Activated CD4-positive, alpha-beta T cell treated with anti-CD3 and anti-CD28 coated beads, Interleukin-2, amount 50 U/mL, for 4 hours (primary cell): ENCODE data around the gene LRRC59.
A peak's percentile ranks its signal among the peaks of the same experiment; 100 is the strongest.

ENCODE experiments used
- DNase-seq, 2 experiments: peaks; one replicate each; pipeline ENCODE4 v3.0.0-alpha.2; 2020

LRRC59 gene

GRCh38 chr17:50360486-50361115, 36.7 kb downstream of the LRRC59 start:
- DNase-seq, result no peak

GRCh38 chr17:50359998-50360461, 37.3 kb downstream of the LRRC59 start:
- no peak for DNase-seq

- DNase-seq, result no peak
Measured at GRCh38 chr17:50359005-50359699, 38.2 kb downstream of the LRRC59 start.

GRCh38 chr17:50358177-50358576, 39.1 kb downstream of the LRRC59 start:
- no peak for DNase-seq

- no peak for DNase-seq
Measured at GRCh38 chr17:50356892-50357510, 40.3 kb downstream of the LRRC59 start.

GRCh38 chr17:50356418-50356817, 40.9 kb downstream of the LRRC59 start:
- no peak for DNase-seq

- no peak for DNase-seq
Measured at GRCh38 chr17:50355701-50356341, 41.5 kb downstream of the LRRC59 start.

- no peak for DNase-seq
Measured at GRCh38 chr17:50355336-50355700, 42.0 kb downstream of the LRRC59 start.

GRCh38 chr17:50354776-50355175, 42.5 kb downstream of the LRRC59 start:
- DNase-seq, result no peak

GRCh38 chr17:50354198-50354597, 43.1 kb downstream of the LRRC59 start:
- no peak for DNase-seq

GRCh38 chr17:50353600-50354195, 43.6 kb downstream of the LRRC59 start:
- no peak for DNase-seq

- no peak for DNase-seq
Measured at GRCh38 chr17:50352693-50353599, 44.4 kb downstream of the LRRC59 start.

- no peak for DNase-seq
Measured at GRCh38 chr17:50352072-50352692, 45.1 kb downstream of the LRRC59 start.

- no peak for DNase-seq
Measured at GRCh38 chr17:50350733-50351132, 46.6 kb downstream of the LRRC59 start.

- no peak for DNase-seq
Measured at GRCh38 chr17:50349243-50349600, 48.1 kb downstream of the LRRC59 start.

GRCh38 chr17:50348522-50349242, 48.6 kb downstream of the LRRC59 start:
- DNase-seq, result no peak

GRCh38 chr17:50347894-50348291, 49.4 kb downstream of the LRRC59 start:
- DNase-seq, result no peak

- no peak for DNase-seq
Measured at GRCh38 chr17:50347117-50347893, 50.0 kb downstream of the LRRC59 start.

GRCh38 chr17:50346313-50347116, 50.8 kb downstream of the LRRC59 start:
- DNase-seq, result peak; percentile 38 to 44
